GM03348 (cell line): ENCODE measurements around the gene CNTN4.
"Not testable (repeated sequence)": the region's sequence is repeated elsewhere in the genome, so short reads cannot be mapped to it uniquely, and the experiment has no call there.

ENCODE experiments used
- DNase-seq: peaks from one replicate; pipeline ENCODE4 v3.0.0; 2012; ENCODE audit warnings: low spot score

The CNTN4 gene

GRCh38 chr3:2517500-2518172, 419.0 kb downstream of the CNTN4 start:
- no peak for DNase-seq

- DNase-seq, result no peak
These were observed 424.7 kb downstream of the CNTN4 start for GRCh38 chr3:2523281-2523836.

- no peak for DNase-seq
These were observed 427.3 kb downstream of the CNTN4 start for GRCh38 chr3:2525968-2526367.

- no peak for DNase-seq
These were observed 428.3 kb downstream of the CNTN4 start for GRCh38 chr3:2526926-2527325.

GRCh38 chr3:2527328-2527727, 428.7 kb downstream of the CNTN4 start:
- not testable (repeated sequence) for DNase-seq

GRCh38 chr3:2534767-2535166, 436.1 kb downstream of the CNTN4 start:
- DNase-seq, result not testable (repeated sequence)

- DNase-seq, result no peak
These were observed 436.5 kb downstream of the CNTN4 start for GRCh38 chr3:2535206-2535605.

GRCh38 chr3:2536575-2536974, 437.9 kb downstream of the CNTN4 start:
- DNase-seq, result no peak

- no peak for DNase-seq
These were observed 441.4 kb downstream of the CNTN4 start for GRCh38 chr3:2540115-2540514.

GRCh38 chr3:2543247-2543646, 444.6 kb downstream of the CNTN4 start:
- DNase-seq, result no peak

GRCh38 chr3:2544212-2544611, 445.5 kb downstream of the CNTN4 start:
- no peak for DNase-seq

GRCh38 chr3:2544718-2545117, 446.1 kb downstream of the CNTN4 start:
- no peak for DNase-seq

GRCh38 chr3:2547049-2547448, 448.4 kb downstream of the CNTN4 start:
- DNase-seq, result no peak

GRCh38 chr3:2554656-2555055, 456.0 kb downstream of the CNTN4 start:
- no peak for DNase-seq

GRCh38 chr3:2558796-2559195, 460.1 kb downstream of the CNTN4 start:
- DNase-seq, result no peak

GRCh38 chr3:2567451-2567850, 468.8 kb downstream of the CNTN4 start:
- DNase-seq, result no peak

- no peak for DNase-seq
These were observed 469.5 kb downstream of the CNTN4 start for GRCh38 chr3:2568156-2568555.

- DNase-seq, result no peak
These were observed 470.3 kb downstream of the CNTN4 start for GRCh38 chr3:2568929-2569328.

GRCh38 chr3:2577571-2577970, 478.9 kb downstream of the CNTN4 start:
- no peak for DNase-seq

- DNase-seq, result no peak
These were observed 479.9 kb downstream of the CNTN4 start for GRCh38 chr3:2578560-2578959.

GRCh38 chr3:2579206-2579605, 480.5 kb downstream of the CNTN4 start:
- no peak for DNase-seq

- DNase-seq, result no peak
These were observed 484.4 kb downstream of the CNTN4 start for GRCh38 chr3:2583046-2583445.

GRCh38 chr3:2589336-2589969, 490.8 kb downstream of the CNTN4 start:
- no peak for DNase-seq

GRCh38 chr3:2595486-2595885, 496.8 kb downstream of the CNTN4 start:
- DNase-seq, result no peak
